Adipocyte (in vitro differentiated cells): ENCODE results near the gene STXBP5L.
"Not testable (repeated sequence)": the region's sequence is repeated elsewhere in the genome, so short reads cannot be mapped to it uniquely, and the experiment has no call there.

Experiments used
- DNase-seq: peaks from one replicate; pipeline ENCODE4 v3.0.0-alpha.2; 2015; ENCODE audit warnings: low read depth
- H3K27me3 ChIP-seq: replicated peaks from 2 replicates; pipeline ENCODE4 v1.7.0; 2013; ENCODE audit warnings: mild to moderate bottlenecking, low read length, moderate library complexity; ENCODE audit not compliant: control insufficient read depth, insufficient read depth
- H3K36me3 ChIP-seq: 2 replicates; pipeline ENCODE4 v1.7.0; 2013; ENCODE audit warnings: low read length, mild to moderate bottlenecking, moderate library complexity; ENCODE audit not compliant: control insufficient read depth, insufficient read depth, severe bottlenecking
- H3K4me1 ChIP-seq: 2 replicates; pipeline ENCODE4 v1.7.0; 2013; ENCODE audit warnings: mild to moderate bottlenecking, low read length, moderate library complexity; ENCODE audit not compliant: control insufficient read depth, insufficient read depth
- H3K4me3 ChIP-seq: 2 replicates; pipeline ENCODE4 v1.7.0; 2013; ENCODE audit warnings: mild to moderate bottlenecking, low read length, moderate library complexity
- H3K9ac ChIP-seq: 2 replicates; pipeline ENCODE4 v1.7.0; 2013; ENCODE audit warnings: mild to moderate bottlenecking, low read length, moderate library complexity
- H3K9me3 ChIP-seq: 2 replicates; pipeline ENCODE4 v1.7.0; 2013; ENCODE audit warnings: mild to moderate bottlenecking, low read length, moderate library complexity; ENCODE audit not compliant: control insufficient read depth

STXBP5L gene

GRCh38 chr3:120908030-120908794, at the start of gene STXBP5L:
STXBP5L (plus strand) TSS chr3:120908205; CDS start chr3:120909579, 1,374 bp downstream.
- H3K9me3 ChIP-seq: no peaks in the 10 kb centered on the region
- DNase-seq: peak; percentile 71
- H3K4me1 ChIP-seq: peaks cover 6% of the 10 kb centered on the region
- H3K27me3 ChIP-seq: peaks cover 30% of the 10 kb centered on the region
- H3K4me3 ChIP-seq: peak within 1 kb of the TSS; percentile 75
- no peaks in the 10 kb centered on the region for H3K36me3 ChIP-seq
- no peak within 1 kb of the TSS for H3K9ac ChIP-seq

- Histone ChIP-seq H3K4me1 (peaks cover 4% of the 10 kb centered on the region), H3K27me3 (no peaks in the 10 kb centered on the region), H3K4me3 (no peak overlapping the region), H3K9ac (no peak overlapping the region), H3K36me3 (no peaks in the 10 kb centered on the region), H3K9me3 (no peaks in the 10 kb centered on the region)
- DNase-seq: no peak
Measured at GRCh38 chr3:120858521-120858920, 49.5 kb upstream of the STXBP5L start.

GRCh38 chr3:120864541-120864940, 43.5 kb upstream of the STXBP5L start:
- DNase-seq: no peak
- Histone ChIP-seq H3K4me3 (no peak overlapping the region), H3K9ac (no peak overlapping the region), H3K9me3 (no peaks in the 10 kb centered on the region), H3K27me3 (no peaks in the 10 kb centered on the region), H3K36me3 (no peaks in the 10 kb centered on the region), H3K4me1 (no peaks in the 10 kb centered on the region)

- Histone ChIP-seq H3K36me3 (no peaks in the 10 kb centered on the region), H3K9me3 (no peaks in the 10 kb centered on the region)
Measured at GRCh38 chr3:120875507-120875906, 32.5 kb upstream of the STXBP5L start.

DNA sequence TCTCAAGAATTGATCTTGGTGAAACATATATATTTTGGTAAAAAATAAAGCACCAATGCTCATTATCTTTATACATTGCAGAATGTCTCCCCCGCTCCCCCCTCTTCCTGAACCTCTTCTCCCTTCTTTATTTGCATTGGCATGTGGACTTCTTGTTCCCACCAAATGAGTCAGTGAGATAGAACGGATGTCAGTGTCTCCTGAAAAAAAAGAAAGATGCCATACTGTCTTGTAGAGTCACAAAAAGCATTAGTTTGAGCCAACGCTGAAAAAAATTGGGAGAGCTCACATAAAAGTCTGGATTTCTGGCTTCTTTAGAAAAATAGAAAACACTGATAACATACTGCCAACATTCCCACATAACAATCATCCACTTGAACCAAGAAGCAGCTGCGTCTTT, 32.0 kb upstream of the STXBP5L start:
- no peak for DNase-seq
- H3K36me3 ChIP-seq: no peaks in the 10 kb centered on the region
- H3K4me1 ChIP-seq: no peaks in the 10 kb centered on the region
- H3K9me3 ChIP-seq: no peaks in the 10 kb centered on the region
- H3K27me3 ChIP-seq: no peaks in the 10 kb centered on the region
- H3K4me3 ChIP-seq: no peak overlapping the region
- H3K9ac ChIP-seq: no peak overlapping the region

More at GRCh38 chr3:120875507-120875906, 32.5 kb upstream of the STXBP5L start:
- Histone ChIP-seq H3K4me1 (no peaks in the 10 kb centered on the region), H3K9ac (no peak overlapping the region), H3K27me3 (no peaks in the 10 kb centered on the region), H3K4me3 (no peak overlapping the region)
- no peak for DNase-seq

- Histone ChIP-seq H3K4me1 (no peaks in the 10 kb centered on the region), H3K9ac (no peak overlapping the region), H3K9me3 (no peaks in the 10 kb centered on the region), H3K4me3 (no peak overlapping the region), H3K27me3 (no peaks in the 10 kb centered on the region), H3K36me3 (no peaks in the 10 kb centered on the region)
- no peak for DNase-seq
Measured at GRCh38 chr3:120879411-120879810, 28.6 kb upstream of the STXBP5L start.

DNA sequence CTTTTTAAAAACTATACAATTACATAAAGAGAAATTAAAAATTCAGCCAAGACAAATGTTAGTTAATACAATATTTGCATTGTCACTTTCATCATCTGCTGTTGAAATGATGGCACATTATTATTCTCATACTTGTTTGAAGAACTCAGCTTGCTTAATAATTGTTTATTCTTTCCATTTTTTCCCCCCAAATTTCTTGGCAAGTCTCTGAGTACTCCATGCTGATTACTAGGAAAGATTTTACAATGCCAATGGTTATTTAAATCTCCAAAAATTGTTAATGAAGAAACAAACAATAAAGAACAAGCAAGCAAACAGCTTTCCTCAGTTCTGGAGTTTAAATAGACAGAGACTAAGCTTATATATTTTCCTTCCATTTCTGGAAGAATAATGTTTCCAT, 15.1 kb upstream of the STXBP5L start:
- H3K4me3 ChIP-seq: no peak overlapping the region
- H3K36me3 ChIP-seq: no peaks in the 10 kb centered on the region
- H3K9ac ChIP-seq: no peak overlapping the region
- H3K9me3 ChIP-seq: no peaks in the 10 kb centered on the region
- H3K27me3 ChIP-seq: no peaks in the 10 kb centered on the region
- no peaks in the 10 kb centered on the region for H3K4me1 ChIP-seq
- no peak for DNase-seq

- no peaks in the 10 kb centered on the region for H3K9me3 ChIP-seq
- no peaks in the 10 kb centered on the region for H3K27me3 ChIP-seq
- H3K4me3 ChIP-seq: no peak overlapping the region
- DNase-seq: no peak
- H3K4me1 ChIP-seq: no peaks in the 10 kb centered on the region
- H3K36me3 ChIP-seq: no peaks in the 10 kb centered on the region
- H3K9ac ChIP-seq: no peak overlapping the region
Measured at GRCh38 chr3:120894316-120895057, 13.5 kb upstream of the STXBP5L start.

DNA sequence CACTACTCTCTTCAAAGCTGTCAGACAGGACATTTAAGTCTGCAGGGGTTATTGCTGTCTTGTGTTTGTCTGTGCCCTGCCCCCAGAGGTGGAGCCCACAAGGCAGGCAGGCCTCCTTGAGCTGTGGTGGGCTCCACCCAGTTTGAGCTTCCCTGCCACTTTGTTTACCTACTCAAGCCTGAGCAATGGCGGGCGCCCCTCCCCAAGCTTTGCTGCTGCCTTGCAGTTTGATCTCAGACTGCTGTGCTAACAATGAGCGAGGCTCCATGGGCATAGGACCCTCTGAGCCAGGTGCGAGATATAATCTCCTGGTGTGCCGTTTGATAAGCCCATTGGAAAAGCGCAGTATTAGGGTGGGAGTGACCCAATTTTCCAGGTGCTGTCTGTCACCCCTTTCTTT, 6.3 kb upstream of the STXBP5L start:
- not testable (repeated sequence) for H3K27me3 ChIP-seq, H3K36me3 ChIP-seq, DNase-seq, H3K9me3 ChIP-seq, H3K4me3 ChIP-seq, H3K4me1 ChIP-seq, H3K9ac ChIP-seq

GRCh38 chr3:120903221-120903620, 4.8 kb upstream of the STXBP5L start:
- Histone ChIP-seq H3K36me3 (no peaks in the 10 kb centered on the region), H3K27me3 (peaks cover 6% of the 10 kb centered on the region), H3K9ac (no peak overlapping the region), H3K4me3 (no peak overlapping the region), H3K4me1 (no peaks in the 10 kb centered on the region), H3K9me3 (no peaks in the 10 kb centered on the region)
- DNase-seq: no peak

- no peak overlapping the region for H3K4me3 ChIP-seq
- no peak for DNase-seq
- H3K9me3 ChIP-seq: no peaks in the 10 kb centered on the region
- no peaks in the 10 kb centered on the region for H3K36me3 ChIP-seq
- peaks cover 6% of the 10 kb centered on the region for H3K4me1 ChIP-seq
- peaks cover 30% of the 10 kb centered on the region for H3K27me3 ChIP-seq
- no peak overlapping the region for H3K9ac ChIP-seq
Measured at GRCh38 chr3:120907659-120908029, 361 bp upstream of the STXBP5L start.
